LNCaP clone FGC (cell line): ENCODE results near the gene A2ML1.
"Not testable (repeated sequence)": the region's sequence is repeated elsewhere in the genome, so short reads cannot be mapped to it uniquely, and the experiment has no call there.

Source experiments
- DNase-seq: peaks from one replicate; pipeline ENCODE4 v3.0.0-alpha.2; 2011; ENCODE audit warnings: low read depth
- H3K4me3 ChIP-seq: 2 replicates; pipeline ENCODE4 v1.5.1; 2011; ENCODE audit warnings: mild to moderate bottlenecking, low read depth, low read length, control low read depth
- TF ChIP-seq, protein P1 (sequence below): IDR thresholded peaks from 2 replicates; pipeline ENCODE4 v1.5.1; 2012; ENCODE audit warnings: mild to moderate bottlenecking; ENCODE audit not compliant: control insufficient read depth, insufficient read depth; ENCODE audit errors: extremely low read depth

A2ML1 gene

DNA sequence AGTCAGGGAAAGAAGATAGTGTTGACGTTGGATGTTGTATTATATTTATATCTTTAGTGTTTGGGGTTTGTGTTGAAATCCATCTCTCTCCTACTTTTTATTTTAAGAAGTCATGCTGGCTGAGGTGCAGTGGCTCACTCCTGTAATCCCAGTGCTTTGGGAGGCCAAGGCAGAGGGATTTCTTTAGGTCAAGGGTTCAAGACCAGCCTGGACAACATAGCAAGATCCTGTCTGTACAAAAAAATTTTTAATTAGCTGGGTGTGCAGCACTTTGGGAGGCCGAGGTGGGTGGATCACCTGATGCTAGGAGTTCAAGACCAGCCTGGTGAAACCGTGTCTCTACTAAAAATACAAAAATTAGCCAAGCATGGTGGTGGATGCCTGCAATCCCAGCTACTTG is 23.9 kb downstream of the A2ML1 start:
- no peak for DNase-seq
- H3K4me3 ChIP-seq, result no peak overlapping the region
- TF ChIP-seq, protein P1, sequence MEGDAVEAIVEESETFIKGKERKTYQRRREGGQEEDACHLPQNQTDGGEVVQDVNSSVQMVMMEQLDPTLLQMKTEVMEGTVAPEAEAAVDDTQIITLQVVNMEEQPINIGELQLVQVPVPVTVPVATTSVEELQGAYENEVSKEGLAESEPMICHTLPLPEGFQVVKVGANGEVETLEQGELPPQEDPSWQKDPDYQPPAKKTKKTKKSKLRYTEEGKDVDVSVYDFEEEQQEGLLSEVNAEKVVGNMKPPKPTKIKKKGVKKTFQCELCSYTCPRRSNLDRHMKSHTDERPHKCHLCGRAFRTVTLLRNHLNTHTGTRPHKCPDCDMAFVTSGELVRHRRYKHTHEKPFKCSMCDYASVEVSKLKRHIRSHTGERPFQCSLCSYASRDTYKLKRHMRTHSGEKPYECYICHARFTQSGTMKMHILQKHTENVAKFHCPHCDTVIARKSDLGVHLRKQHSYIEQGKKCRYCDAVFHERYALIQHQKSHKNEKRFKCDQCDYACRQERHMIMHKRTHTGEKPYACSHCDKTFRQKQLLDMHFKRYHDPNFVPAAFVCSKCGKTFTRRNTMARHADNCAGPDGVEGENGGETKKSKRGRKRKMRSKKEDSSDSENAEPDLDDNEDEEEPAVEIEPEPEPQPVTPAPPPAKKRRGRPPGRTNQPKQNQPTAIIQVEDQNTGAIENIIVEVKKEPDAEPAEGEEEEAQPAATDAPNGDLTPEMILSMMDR, result no peak

DNA sequence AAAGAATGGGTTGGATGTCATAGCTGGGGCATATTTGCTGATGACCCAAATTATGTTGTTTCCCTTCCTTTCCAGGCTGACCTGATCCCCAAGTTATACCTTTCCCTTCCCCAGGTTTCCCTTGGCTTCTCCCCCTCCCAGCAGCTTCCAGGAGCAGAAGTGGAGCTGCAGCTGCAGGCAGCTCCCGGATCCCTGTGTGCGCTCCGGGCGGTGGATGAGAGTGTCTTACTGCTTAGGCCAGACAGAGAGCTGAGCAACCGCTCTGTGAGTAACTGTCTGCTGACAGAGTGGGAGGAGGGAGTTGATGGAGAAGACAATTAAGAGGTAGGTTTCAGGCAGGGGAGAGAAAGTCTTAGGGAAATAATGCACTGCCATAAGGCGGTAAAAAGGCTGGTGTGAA is 25.0 kb downstream of the A2ML1 start:
- DNase-seq, result no peak
- no peak overlapping the region for H3K4me3 ChIP-seq
- TF ChIP-seq, protein P1, result no peak

DNA sequence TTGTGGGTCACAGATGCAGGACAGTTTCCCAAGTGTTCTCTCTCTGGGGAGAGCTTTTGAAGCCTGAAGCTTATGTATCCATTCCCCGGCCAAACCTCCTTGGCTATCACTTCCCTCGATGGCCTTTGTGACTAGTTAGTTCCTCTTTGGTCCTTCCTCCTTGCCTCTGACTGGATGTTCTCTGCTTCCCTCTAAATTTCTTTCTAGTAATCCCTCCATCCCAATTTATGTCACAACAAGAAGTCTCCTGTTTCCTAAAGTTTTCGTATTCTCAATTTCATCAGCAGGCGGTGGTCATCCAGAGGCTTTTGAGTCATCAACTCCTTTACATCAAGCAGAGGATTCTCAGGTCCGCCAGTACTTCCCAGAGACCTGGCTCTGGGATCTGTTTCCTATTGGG is 27.5 kb downstream of the A2ML1 start:
- no peak overlapping the region for H3K4me3 ChIP-seq
- TF ChIP-seq, protein P1, result no peak
- no peak for DNase-seq

DNA sequence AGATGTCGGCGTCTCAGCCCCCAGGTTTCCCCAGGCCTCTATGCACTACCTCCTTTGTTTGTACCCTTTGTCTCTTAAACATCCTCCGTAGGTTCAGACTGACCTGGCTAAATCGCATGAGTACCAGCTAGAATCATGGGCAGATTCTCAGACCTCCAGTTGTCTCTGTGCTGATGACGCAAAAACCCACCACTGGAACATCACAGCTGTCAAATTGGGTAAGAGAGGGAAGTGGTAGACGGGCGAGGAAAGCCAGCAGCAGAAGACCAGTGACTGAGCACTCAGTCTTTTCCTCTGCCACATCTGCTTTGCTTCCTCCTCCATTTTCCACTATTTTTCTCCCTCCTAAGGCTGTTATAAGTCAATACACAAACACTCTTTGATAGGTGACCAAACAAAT is 29.7 kb downstream of the A2ML1 start:
- DNase-seq, result no peak
- H3K4me3 ChIP-seq, result no peak overlapping the region
- TF ChIP-seq, protein P1, result no peak

DNA sequence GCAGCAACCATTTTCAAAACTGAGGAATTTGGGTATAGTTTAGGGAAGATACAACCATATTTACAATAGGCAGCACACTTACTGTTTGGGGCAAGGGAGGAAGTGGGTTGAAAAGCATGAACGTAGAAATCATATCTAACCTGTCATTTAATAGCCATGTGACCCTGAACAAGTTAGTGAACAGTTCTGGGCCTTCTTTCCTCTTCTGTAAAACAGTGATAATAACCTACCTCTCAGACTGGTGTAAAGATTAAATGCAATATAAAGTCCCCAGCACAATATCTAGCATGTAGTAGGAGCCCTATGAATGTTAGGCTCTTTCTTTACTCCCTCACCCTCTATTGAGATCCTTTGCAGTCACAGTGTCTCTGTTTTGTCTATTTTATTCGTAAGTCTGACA is 33.5 kb downstream of the A2ML1 start:
- DNase-seq, result no peak
- TF ChIP-seq, protein P1, result no peak
- no peak overlapping the region for H3K4me3 ChIP-seq

DNA sequence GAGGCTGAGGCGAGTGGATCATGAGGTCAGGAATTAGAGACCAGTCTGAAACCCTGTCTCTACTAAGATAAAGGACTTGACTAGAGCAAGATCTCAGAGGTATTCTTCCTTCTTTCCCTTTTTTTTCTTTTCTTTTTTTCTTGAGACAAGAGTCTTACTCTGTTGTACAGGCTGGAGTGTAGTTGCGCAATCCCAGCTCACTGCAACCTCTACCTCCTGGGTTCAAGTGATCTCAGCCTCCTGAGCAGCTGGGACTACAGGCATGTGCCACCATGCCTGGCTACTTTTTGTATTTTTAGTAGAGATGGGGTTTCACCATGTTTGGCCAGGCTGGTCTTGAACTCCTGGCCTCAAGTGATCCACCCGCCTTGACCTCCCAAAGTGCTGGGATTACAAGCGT is 37.0 kb downstream of the A2ML1 start:
- not testable (repeated sequence) for H3K4me3 ChIP-seq, DNase-seq

DNA sequence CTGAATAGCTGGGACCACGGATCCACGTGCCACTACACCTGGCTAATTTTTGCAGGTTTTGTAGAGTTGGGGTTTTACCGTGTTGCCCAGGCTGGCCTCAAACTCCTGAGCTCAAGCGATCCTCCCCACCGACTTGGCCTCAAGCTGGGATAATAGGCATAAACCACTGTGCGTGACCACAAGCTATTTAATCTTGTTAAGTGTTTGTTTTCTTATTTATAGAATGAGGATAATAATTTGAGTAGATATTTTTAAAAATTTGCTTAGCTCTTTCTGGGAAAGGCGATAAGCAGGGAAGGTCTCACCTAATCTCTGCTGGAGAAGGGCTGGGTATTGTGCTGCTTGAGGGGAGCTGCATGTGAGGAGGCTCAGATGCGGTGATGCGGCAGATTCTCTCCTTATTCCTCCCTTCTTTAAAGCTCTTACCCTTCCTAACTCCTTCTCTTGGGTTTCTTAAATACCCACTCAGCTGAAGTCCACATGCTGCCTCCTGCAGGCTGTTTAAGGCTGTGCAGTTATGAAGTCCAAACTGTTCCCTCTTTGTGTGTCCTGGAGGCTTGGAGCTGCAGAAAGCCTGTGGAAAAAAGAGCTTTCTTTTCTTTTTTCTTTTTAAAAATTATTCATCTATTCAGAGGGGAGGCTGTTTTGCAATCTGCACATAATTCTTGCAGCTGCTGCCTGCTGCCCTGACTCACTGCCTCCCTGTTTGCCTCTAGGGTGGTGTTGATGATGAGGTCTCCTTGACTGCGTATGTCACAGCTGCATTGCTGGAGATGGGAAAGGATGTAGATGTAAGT is 37.9 kb downstream of the A2ML1 start:
- peak; percentile 36 for DNase-seq
- TF ChIP-seq, protein P1, result peak; percentile 79

More for the DNA sequence above, 37.9 kb downstream of the A2ML1 start:
- no peak overlapping the region for H3K4me3 ChIP-seq
